Astrocyte of the spinal cord (primary cell): Measurements from ENCODE around the gene GPSM1.

Source experiments
- DNase-seq: peaks from one replicate; pipeline ENCODE4 v3.0.0; 2011; ENCODE audit warnings: low read depth, low spot score
- H3K4me3 ChIP-seq: 2 replicates; pipeline ENCODE4 v1.5.1; 2011; ENCODE audit warnings: low read depth, mild to moderate bottlenecking, low read length, moderate library complexity
- CTCF ChIP-seq: IDR thresholded peaks from 2 replicates; pipeline ENCODE4 v1.5.1; 2012; ENCODE audit warnings: low read depth, mild to moderate bottlenecking, low read length, inconsistent platforms
- in situ Hi-C: cut with HindIII; loops from 2 replicates; pipeline ENCODE4 v1.10.0; 2017; ENCODE audit warnings: low sequenced_read_pairs

The GPSM1 gene

GRCh38 chr9:136325358-136325757 is 2.0 kb upstream of the GPSM1 start:
- in situ Hi-C loops: no loop called here
- DNase-seq: no peak
- no peak overlapping the region for H3K4me3 ChIP-seq
- no peak for TF ChIP-seq CTCF

DNA sequence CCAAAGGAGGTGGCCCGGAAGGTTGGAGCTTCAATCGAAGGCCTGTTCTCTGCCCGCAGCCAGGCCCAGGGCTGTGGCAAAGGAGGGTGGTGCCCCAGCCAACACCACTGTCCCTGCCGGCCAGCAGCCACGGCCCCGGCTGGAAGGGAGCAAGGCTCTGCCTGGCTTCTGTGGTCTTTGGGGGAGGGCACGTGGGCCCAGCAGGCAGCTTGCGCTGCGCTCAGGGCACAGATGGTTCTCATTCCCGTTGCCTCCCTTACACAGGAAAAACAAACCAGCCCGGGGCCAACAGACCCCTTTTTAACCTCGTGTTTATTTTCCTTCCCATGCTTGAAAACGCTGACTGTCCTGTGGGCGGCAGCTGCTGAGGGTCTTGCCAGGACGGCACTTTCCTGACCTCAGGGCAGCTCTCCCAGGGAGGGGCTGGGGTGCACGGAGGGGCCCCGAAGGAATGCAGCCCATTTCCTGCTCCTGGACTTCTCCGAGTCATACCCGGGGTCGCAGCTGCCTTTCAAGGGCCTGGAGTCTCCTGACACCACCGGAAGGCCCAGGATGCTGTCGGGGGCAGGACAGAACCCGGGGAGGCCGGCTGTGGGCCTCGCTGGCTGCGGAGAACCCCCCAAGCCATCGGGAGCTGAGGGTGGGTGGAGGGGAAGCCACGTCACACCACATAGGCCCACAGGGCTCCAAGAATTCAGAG is 1.1 kb upstream of the GPSM1 start:
- DNase-seq: peak; percentile 88
- TF ChIP-seq CTCF: no peak
- in situ Hi-C loops: no loop called here
- no peak overlapping the region for H3K4me3 ChIP-seq

- DNase-seq: peak; percentile 48
- H3K4me3 ChIP-seq: peak overlapping the region; percentile 17
- no peak for TF ChIP-seq CTCF
- in situ Hi-C loops: no loop called here
Measured at GRCh38 chr9:136326761-136327303, 507 bp upstream of the GPSM1 start.

DNA sequence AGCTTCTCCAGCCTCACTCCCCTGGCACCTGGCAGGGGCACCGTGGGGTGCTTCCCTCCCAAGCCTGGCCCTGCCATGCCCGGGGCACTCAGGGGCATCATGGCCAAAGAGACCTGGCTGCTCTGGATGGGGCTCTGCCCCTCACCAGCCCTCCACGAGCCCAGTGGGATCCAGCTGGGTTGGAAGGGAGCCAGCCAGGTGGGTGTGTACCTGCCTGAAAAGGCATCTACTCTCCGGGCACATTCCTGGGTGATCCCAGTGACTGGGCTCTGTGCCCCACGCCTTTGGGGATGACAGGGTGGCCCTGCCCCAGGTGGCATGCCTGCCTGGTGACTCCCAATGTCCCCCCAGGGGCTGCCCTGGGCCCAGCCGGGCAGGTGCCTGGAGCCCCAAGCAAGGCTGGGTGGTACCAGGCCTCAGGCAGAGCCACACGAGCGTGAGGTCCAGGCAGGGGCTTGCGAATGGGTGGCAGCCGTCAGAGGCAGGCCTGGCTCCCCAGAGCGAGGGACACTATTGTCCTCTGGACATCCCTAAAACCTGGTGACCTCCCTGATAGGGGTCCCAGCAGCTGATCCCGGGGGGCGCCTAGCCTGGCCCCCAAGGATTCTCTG is 777 bp downstream of the GPSM1 start:
- no peak for TF ChIP-seq CTCF
- in situ Hi-C loops: no loop called here
- peak overlapping the region; percentile 74 for H3K4me3 ChIP-seq
- DNase-seq: no peak

DNA sequence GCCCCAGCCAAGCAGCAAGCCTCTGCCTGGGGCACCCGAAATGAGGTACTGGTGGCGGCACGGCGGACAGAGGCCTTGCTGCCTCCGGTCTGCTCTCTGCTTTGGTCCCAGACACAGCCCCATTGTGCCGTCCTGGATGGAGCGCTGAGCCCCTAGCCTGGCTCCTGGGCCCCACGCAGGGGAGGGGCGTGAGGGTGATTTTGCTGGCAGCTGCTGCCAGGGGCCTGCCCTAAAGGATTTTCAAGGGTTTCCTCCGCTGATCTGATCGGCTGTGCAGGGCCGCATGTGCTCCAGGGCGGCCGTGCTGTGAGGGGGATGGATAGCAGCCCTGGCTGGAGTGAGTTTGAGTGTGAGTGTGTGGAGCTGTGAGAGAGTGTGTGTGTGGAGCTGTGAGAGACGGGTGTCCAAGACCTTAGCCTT is 1.3 kb downstream of the GPSM1 start:
- peak; percentile 43 for DNase-seq
- TF ChIP-seq CTCF: no peak
- in situ Hi-C loops: no loop called here

DNA sequence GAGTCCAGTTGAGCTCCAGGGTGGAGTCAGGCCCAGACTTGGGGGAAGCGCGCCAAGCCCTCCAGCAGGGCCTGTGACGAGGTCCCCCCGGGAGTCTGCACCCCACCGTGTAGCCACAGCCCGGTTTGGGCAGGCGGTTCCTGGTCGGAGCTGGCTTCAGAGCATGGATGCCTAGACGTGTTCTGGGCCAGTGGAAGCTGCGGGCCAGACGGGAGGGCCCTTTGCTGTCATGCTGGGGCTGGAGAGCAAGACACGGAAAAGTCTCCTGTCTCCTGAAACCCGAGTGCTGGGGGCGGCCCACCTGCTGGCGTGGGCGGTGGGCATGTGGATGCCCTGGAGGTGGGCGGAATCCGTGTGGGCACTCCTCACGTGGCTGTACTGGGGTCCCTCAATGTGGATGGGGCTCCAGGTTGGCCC is 1.9 kb downstream of the GPSM1 start:
- no peak for DNase-seq
- peak overlapping the region; percentile 74 for H3K4me3 ChIP-seq
- in situ Hi-C loops: no loop called here
- no peak for TF ChIP-seq CTCF

More for the DNA sequence above, 1.3 kb downstream of the GPSM1 start:
- peak overlapping the region; percentile 74 for H3K4me3 ChIP-seq
